HCT116 (cell line): Measurements from ENCODE around the gene DHRS7B. TPM values are rescaled to one million over a fixed set of nuclear protein-coding genes. Genes with fewer than 3 reads are reported as not detected.
A peak's percentile ranks its signal among the peaks of the same experiment; 100 is the strongest.

Experiments used
- ATF3 ChIP-seq: IDR thresholded peaks from 2 replicates; pipeline ENCODE4 v1.6.1; 2012
- CBX3 ChIP-seq: IDR thresholded peaks from 2 replicates; pipeline ENCODE4 v1.6.1; 2012; ENCODE audit warnings: low read depth
- CEBPB ChIP-seq: IDR thresholded peaks from 2 replicates; pipeline ENCODE4 v1.6.1; 2012; ENCODE audit warnings: low read depth
- EGR1 ChIP-seq: IDR thresholded peaks from 2 replicates; pipeline ENCODE4 v1.6.1; 2012; ENCODE audit warnings: low read depth
- ELF1 ChIP-seq: IDR thresholded peaks from 2 replicates; pipeline ENCODE4 v1.6.1; 2012; ENCODE audit warnings: low read depth, borderline replicate concordance
- EZH2phosphoT487 ChIP-seq: fragments of 200-600 bp; IDR thresholded peaks from 2 replicates; pipeline ENCODE4 v1.6.1; 2018; ENCODE audit warnings: antibody characterized with exemption, borderline replicate concordance
- JUND ChIP-seq: IDR thresholded peaks from 2 replicates; pipeline ENCODE4 v1.6.1; 2012
- POLR2AphosphoS5 ChIP-seq: IDR thresholded peaks from 2 replicates; pipeline ENCODE4 v1.6.1; 2011; ENCODE audit warnings: mild to moderate bottlenecking, low read depth, low read length, moderate library complexity
- RAD21 ChIP-seq: IDR thresholded peaks from 2 replicates; pipeline ENCODE4 v1.6.1; 2012; ENCODE audit warnings: low read depth, mild to moderate bottlenecking
- REST ChIP-seq: IDR thresholded peaks from 2 replicates; pipeline ENCODE4 v1.6.1; 2012; ENCODE audit warnings: low read depth
- SIN3A ChIP-seq: IDR thresholded peaks from 2 replicates; pipeline ENCODE4 v1.6.1; 2012; ENCODE audit warnings: low read depth
- ZNF274 ChIP-seq: fragments of 200-500 bp; sonication (Bioruptor generic); IDR thresholded peaks from 2 replicates; pipeline ENCODE4 v1.6.1; 2014; ENCODE audit warnings: mild to moderate bottlenecking, low read depth, low read length, inconsistent platforms
- total RNA-seq: library from RNA; stranded (reverse); gene quantifications from one replicate; pipeline ENCODE4 v1.2.1, GENCODE V29; 2021; ENCODE audit not compliant: unreplicated experiment
- TF ChIP-seq, protein P1 (sequence below), 3 experiments: fragments of 200-600 bp in 1 of 3; sonication (generic) in 1 of 3; IDR thresholded peaks in 2 of 3; conservative IDR thresholded peaks in 1 of 3; 2 replicates each; pipeline ENCODE4 v1.5.1; 2012 to 2017; ENCODE audit warnings: low read depth in 2 of 3, low read length in 2 of 3, antibody characterized with exemption in 1 of 3, borderline replicate concordance in 1 of 3, control low read depth in 1 of 3, mild to moderate bottlenecking in 1 of 3, mixed read lengths in 1 of 3, mixed run types in 1 of 3, moderate library complexity in 1 of 3; ENCODE audit not compliant: insufficient read depth in 1 of 3
- TF ChIP-seq, protein P2 (sequence below): IDR thresholded peaks from 2 replicates; pipeline ENCODE4 v1.6.1; 2012

Gene DHRS7B
- total RNA-seq, 1 experiment from 2014 or later, result 19.6 TPM

DNA sequence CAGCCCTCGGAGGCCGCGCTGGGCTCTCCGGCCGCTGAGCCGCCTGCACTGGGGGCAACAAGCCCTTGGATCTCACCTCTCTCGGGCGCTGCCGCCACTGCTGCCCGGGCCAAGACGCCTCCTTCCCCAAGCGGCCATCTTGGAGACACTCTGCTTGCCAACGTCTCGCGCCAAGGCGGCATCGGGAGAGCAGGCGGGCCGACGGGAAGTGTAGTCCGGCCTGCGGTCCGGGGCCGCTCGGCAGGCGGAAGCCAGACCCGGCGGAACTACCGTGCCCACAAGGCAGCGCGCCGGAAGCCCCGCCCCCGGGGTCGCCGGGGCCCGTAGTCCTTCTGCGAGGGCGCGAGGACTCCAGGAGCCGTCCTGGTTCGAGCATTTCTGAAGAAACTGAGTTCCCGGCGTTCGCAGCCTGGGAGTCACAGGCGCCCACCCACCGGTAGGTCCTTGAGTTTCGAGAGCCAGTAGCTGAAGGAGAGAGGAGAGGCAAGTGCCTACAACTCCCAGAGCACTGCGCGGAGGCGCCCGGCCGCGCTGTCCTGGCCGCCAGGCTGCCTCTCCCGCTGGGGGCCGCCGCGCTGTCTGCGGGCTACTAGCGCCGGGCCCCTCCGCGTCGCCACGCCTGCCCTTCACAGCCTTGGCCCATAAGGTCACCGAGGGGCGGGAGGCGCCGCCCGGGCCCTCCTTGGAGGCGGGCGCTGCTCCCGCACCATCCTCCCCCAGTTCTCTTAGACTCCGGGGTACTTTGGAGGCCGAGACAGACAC is 87.4 kb downstream of the DHRS7B start, which contains the start of gene TMEM11 (continued):
- TF ChIP-seq REST (no peak), RAD21 (no peak), ELF1 (peak; percentile 78), ATF3 (no peak), EGR1 (peak; percentile 59; the same call in 1 of the 2 replicates), ZNF274 (no peak), POLR2AphosphoS5 (peak; percentile 62), CBX3 (no peak), CEBPB (no peak), JUND (no peak), EZH2phosphoT487 (no peak), SIN3A (no peak; the same call in 1 of the 2 replicates)
- TF ChIP-seq, protein P1, sequence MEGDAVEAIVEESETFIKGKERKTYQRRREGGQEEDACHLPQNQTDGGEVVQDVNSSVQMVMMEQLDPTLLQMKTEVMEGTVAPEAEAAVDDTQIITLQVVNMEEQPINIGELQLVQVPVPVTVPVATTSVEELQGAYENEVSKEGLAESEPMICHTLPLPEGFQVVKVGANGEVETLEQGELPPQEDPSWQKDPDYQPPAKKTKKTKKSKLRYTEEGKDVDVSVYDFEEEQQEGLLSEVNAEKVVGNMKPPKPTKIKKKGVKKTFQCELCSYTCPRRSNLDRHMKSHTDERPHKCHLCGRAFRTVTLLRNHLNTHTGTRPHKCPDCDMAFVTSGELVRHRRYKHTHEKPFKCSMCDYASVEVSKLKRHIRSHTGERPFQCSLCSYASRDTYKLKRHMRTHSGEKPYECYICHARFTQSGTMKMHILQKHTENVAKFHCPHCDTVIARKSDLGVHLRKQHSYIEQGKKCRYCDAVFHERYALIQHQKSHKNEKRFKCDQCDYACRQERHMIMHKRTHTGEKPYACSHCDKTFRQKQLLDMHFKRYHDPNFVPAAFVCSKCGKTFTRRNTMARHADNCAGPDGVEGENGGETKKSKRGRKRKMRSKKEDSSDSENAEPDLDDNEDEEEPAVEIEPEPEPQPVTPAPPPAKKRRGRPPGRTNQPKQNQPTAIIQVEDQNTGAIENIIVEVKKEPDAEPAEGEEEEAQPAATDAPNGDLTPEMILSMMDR (IDR thresholded peaks at IDR 0.05 in 2 of 3, conservative IDR thresholded peaks at IDR 0.05 in 1 of 3; ENCODE audit: borderline replicate concordance in 1 of 3, insufficient read depth in 1 of 3, low read depth in 2 of 3, low read length in 2 of 3), result no peak
- TF ChIP-seq, protein P2, sequence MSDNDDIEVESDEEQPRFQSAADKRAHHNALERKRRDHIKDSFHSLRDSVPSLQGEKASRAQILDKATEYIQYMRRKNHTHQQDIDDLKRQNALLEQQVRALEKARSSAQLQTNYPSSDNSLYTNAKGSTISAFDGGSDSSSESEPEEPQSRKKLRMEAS, result peak; percentile 51
